Lower lobe of right lung (tissue), 2 donors: ENCODE measurements around the gene HIVEP2. TPM values are rescaled to one million over a fixed set of nuclear protein-coding genes. Genes with fewer than 3 reads are reported as not detected.

Source experiments
- ATAC-seq, 2 donors: fragments of 200-7000 bp; cut with Tn5 transposase; one replicate each; pipeline ENCODE4 v1.9.1; 2020 to 2022; ENCODE audit warnings: mild to moderate bottlenecking in 2 of 2, moderate library complexity in 2 of 2
- DNase-seq: peaks from one replicate; pipeline ENCODE4 v3.0.0-alpha.2; 2020
- H3K27ac ChIP-seq: fragments of 200-600 bp; one replicate; pipeline ENCODE4 v1.8.0; 2022
- H3K27me3 ChIP-seq: fragments of 200-600 bp; one replicate; pipeline ENCODE4 v1.8.0; 2022; ENCODE audit warnings: low read depth
- H3K36me3 ChIP-seq: fragments of 200-600 bp; one replicate; pipeline ENCODE4 v1.8.0; 2022; ENCODE audit warnings: mild to moderate bottlenecking
- H3K4me1 ChIP-seq: fragments of 200-600 bp; one replicate; pipeline ENCODE4 v1.8.0; 2022
- H3K4me3 ChIP-seq: fragments of 200-600 bp; one replicate; pipeline ENCODE4 v1.8.0; 2022; ENCODE audit warnings: mild to moderate bottlenecking
- H3K9me3 ChIP-seq: fragments of 200-600 bp; one replicate; pipeline ENCODE4 v1.8.0; 2022
- intact Hi-C: fragments of 100-400 bp; cut with DNase I; formaldehyde crosslinking; loops from one replicate; pipeline ENCODE4 v1.11.0; 2022
- total RNA-seq: library from RNA; stranded (reverse); fragmentation: NEBNext Ultra II Directional; extraction: Animal tissue kit (Norgen Biotek cat#: 25700); gene quantifications from one replicate; pipeline ENCODE4 v1.2.1, GENCODE V29; 2021
- TF ChIP-seq, protein P1 (sequence below): fragments of 200-600 bp; IDR thresholded peaks from one replicate; pipeline ENCODE4 v1.8.0; 2022; ENCODE audit warnings: antibody characterized with exemption, mild to moderate bottlenecking
- donor health status: DM: no; HTN: yes; CAD: no; lungs with severe emphysema.

The HIVEP2 gene
- total RNA-seq, 1 donor from 2014 or later: 13.1 TPM

DNA sequence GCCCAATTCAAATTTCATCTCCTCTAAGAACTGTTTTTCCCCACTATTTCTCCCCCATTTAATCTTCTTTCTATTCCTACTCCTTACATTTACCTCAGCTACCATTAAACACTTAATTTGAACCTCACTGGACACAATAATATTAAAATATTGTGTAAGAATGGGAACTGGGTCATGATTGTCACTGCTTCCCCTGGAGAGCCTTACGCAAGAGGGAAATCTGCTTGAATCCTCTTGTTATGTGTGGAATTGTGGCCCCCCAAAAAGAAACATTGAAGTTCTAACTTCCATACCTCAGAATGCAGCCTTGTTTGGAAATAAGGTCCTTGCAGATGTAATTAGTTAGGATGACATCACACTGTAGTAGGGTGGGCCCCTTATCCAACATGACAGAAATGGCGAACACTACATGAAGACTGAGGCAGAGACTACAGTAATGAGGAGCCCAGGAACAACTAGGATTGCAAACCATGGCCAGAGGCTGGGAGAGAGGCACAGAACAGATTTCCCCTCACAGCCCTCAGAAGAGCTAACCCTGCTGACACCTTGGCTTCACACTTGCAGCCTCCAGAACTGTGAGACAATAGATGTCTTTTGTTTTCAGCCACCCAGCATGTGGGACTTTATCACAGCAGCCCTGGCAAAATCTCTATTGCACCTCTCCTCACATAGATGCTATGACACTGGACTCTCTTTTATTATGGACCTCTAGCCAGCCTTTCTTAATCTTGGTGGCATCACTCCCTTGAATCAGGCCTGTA is 29.9 kb downstream of the HIVEP2 start:
- peak; percentile 14 to 18 for ATAC-seq
- Histone ChIP-seq H3K27me3 (no peaks in the 10 kb centered on the region), H3K27ac (no peak overlapping the region), H3K9me3 (no peaks in the 10 kb centered on the region), H3K36me3 (no peaks in the 10 kb centered on the region), H3K4me3 (no peak overlapping the region), H3K4me1 (no peaks in the 10 kb centered on the region)
- intact Hi-C loops: no loop called here
- TF ChIP-seq, protein P1, sequence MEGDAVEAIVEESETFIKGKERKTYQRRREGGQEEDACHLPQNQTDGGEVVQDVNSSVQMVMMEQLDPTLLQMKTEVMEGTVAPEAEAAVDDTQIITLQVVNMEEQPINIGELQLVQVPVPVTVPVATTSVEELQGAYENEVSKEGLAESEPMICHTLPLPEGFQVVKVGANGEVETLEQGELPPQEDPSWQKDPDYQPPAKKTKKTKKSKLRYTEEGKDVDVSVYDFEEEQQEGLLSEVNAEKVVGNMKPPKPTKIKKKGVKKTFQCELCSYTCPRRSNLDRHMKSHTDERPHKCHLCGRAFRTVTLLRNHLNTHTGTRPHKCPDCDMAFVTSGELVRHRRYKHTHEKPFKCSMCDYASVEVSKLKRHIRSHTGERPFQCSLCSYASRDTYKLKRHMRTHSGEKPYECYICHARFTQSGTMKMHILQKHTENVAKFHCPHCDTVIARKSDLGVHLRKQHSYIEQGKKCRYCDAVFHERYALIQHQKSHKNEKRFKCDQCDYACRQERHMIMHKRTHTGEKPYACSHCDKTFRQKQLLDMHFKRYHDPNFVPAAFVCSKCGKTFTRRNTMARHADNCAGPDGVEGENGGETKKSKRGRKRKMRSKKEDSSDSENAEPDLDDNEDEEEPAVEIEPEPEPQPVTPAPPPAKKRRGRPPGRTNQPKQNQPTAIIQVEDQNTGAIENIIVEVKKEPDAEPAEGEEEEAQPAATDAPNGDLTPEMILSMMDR: no peak
- DNase-seq: no peak

GRCh38 chr6:142914369-142914768 is 30.6 kb downstream of the HIVEP2 start:
- TF ChIP-seq, protein P1: no peak
- no peaks in the 10 kb centered on the region for H3K4me1 ChIP-seq
- DNase-seq: no peak
- H3K9me3 ChIP-seq: no peaks in the 10 kb centered on the region
- no peaks in the 10 kb centered on the region for H3K27me3 ChIP-seq
- no peak for ATAC-seq
- no peaks in the 10 kb centered on the region for H3K36me3 ChIP-seq
- H3K4me3 ChIP-seq: no peak overlapping the region
- intact Hi-C loops: no loop called here
- H3K27ac ChIP-seq: no peak overlapping the region

GRCh38 chr6:142913511-142914047 is 31.4 kb downstream of the HIVEP2 start:
- Histone ChIP-seq H3K4me3 (no peak overlapping the region), H3K9me3 (no peaks in the 10 kb centered on the region), H3K4me1 (no peaks in the 10 kb centered on the region), H3K27ac (no peak overlapping the region), H3K27me3 (no peaks in the 10 kb centered on the region), H3K36me3 (no peaks in the 10 kb centered on the region)
- DNase-seq: no peak
- TF ChIP-seq, protein P1: no peak
- peak; percentile 63 to 78 for ATAC-seq
- intact Hi-C loops: no loop called here

DNA sequence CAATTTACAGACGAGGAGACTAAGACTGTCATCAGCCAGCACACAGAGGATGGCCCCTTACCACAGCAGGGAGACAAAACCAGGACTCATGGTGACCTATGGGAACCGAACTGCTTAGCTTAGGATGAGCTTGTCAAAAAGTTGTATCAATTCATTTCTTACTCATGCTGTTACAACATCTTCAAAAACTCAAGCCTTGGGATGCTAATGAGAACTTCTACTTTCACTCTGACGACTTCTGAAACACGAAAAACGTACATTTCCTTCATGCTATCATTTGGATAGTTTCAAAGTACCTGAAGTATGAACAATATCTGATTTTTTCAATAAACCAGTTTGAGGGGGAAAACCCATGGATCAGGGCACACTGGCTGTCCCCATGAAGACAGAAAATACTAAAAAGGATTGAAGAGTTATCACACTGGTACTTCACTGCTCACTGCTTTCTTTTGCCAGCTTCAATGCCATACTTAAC is 31.9 kb downstream of the HIVEP2 start:
- intact Hi-C loops: no loop called here
- DNase-seq (no peak), ATAC-seq (peak; percentile 11 to 29)
- Histone ChIP-seq H3K36me3 (no peaks in the 10 kb centered on the region), H3K27me3 (no peaks in the 10 kb centered on the region), H3K4me3 (no peak overlapping the region), H3K4me1 (no peaks in the 10 kb centered on the region), H3K9me3 (no peaks in the 10 kb centered on the region), H3K27ac (no peak overlapping the region)
- TF ChIP-seq, protein P1: no peak

DNA sequence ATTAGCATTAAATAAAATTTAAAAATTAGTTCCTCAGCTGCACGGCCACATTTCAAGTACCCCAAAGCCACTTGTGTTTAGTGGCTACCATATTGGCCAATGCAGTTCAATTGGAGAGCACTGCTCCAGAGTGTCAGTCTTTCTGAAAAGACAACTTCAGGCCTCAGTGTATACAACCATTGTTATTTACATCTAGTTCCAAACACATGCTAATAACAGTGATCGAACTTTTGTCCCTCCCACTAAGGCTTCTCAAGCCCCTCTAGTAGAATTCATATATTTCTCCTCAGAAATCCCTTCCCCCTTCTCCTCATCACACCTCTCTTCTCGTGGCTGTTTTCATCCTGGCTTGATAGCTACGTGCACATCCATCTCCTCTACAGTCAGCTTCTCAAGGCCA is 32.9 kb downstream of the HIVEP2 start:
- ATAC-seq: no peak
- Histone ChIP-seq H3K4me3 (no peak overlapping the region), H3K36me3 (no peaks in the 10 kb centered on the region), H3K9me3 (no peaks in the 10 kb centered on the region), H3K4me1 (no peaks in the 10 kb centered on the region), H3K27ac (no peak overlapping the region), H3K27me3 (no peaks in the 10 kb centered on the region)
- no peak for DNase-seq
- intact Hi-C loops: no loop called here
- TF ChIP-seq, protein P1: no peak
